ENCODE results near the gene SHISAL1.

DNA sequence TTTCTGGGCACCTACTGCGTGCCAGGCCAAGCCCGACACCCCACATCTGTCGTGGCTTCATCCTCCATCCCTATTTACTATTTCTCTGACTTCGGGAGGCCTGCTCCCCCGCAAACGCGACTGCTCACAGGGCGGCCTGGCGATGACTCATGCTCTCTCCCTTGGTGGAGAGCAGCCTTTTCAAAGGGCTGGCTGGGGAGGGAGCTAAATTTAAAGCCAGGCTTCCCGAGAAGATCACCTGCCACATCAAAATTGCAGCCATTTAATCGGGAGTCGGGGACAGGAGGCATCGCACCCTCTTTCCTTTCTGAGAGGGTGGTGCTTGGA is 24.9 kb upstream of the SHISAL1 start:
- TF ChIP-seq, protein P1, sequence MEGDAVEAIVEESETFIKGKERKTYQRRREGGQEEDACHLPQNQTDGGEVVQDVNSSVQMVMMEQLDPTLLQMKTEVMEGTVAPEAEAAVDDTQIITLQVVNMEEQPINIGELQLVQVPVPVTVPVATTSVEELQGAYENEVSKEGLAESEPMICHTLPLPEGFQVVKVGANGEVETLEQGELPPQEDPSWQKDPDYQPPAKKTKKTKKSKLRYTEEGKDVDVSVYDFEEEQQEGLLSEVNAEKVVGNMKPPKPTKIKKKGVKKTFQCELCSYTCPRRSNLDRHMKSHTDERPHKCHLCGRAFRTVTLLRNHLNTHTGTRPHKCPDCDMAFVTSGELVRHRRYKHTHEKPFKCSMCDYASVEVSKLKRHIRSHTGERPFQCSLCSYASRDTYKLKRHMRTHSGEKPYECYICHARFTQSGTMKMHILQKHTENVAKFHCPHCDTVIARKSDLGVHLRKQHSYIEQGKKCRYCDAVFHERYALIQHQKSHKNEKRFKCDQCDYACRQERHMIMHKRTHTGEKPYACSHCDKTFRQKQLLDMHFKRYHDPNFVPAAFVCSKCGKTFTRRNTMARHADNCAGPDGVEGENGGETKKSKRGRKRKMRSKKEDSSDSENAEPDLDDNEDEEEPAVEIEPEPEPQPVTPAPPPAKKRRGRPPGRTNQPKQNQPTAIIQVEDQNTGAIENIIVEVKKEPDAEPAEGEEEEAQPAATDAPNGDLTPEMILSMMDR (IDR thresholded peaks at IDR 0.05; ENCODE audit: low read length), result no peak
- TF ChIP-seq EZH2 (optimal IDR thresholded peaks at IDR 0.05; ENCODE audit: low read depth, low read length), result no peak
